Measurements from ENCODE around the gene ZSCAN25. TPM values are rescaled to one million over a fixed set of nuclear protein-coding genes. Genes with fewer than 3 reads are reported as not detected.

The ZSCAN25 gene
- total RNA-seq, 2 donors from 2014 or later: 12.7 to 25.7 TPM

DNA sequence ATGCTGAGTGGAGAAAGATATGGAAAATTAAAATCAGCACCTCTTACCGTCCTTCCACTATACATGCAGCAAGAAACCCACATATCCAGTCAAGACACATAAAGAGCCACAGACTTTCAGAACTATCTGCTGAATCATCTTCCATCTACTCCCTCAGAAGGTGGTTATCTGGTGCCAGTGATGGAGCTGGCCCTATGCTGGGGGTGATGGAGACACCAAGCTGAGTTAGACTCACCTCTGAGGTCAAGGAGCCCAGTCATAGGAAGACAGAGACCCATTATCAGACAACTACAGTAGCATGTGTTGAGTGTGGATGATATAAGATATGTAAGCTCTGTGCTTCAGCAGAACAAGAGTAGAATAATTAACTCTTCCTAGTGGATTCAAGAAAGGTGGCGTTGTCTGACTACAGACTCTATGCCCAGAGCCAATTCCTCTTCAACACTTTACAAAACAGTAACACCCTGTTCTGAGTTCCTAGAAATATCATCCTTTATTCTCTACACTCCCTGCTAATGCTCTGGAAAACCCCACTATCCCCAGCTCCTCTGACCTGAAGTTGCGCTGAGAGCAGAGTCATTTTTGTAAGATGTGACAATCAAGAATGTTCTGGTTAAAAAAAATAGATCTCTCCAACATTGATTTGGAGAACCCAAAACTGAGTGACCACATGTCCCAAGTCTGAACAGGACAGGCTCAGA lies 48.7 kb downstream of the ZSCAN25 start:
- 99% methylated on average over 3 of the region's 3 CpGs for WGBS, 2 donors
- no peak for TF ChIP-seq POLR2A (IDR thresholded peaks at IDR 0.05)
- TF ChIP-seq, protein P1, sequence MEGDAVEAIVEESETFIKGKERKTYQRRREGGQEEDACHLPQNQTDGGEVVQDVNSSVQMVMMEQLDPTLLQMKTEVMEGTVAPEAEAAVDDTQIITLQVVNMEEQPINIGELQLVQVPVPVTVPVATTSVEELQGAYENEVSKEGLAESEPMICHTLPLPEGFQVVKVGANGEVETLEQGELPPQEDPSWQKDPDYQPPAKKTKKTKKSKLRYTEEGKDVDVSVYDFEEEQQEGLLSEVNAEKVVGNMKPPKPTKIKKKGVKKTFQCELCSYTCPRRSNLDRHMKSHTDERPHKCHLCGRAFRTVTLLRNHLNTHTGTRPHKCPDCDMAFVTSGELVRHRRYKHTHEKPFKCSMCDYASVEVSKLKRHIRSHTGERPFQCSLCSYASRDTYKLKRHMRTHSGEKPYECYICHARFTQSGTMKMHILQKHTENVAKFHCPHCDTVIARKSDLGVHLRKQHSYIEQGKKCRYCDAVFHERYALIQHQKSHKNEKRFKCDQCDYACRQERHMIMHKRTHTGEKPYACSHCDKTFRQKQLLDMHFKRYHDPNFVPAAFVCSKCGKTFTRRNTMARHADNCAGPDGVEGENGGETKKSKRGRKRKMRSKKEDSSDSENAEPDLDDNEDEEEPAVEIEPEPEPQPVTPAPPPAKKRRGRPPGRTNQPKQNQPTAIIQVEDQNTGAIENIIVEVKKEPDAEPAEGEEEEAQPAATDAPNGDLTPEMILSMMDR (IDR thresholded peaks at IDR 0.05): no peak
- H3K27ac ChIP-seq: no peak overlapping the region
- H3K4me3 ChIP-seq: no peak overlapping the region
- peaks cover 32 to 39% of the 10 kb centered on the region in 2 donors for H3K36me3 ChIP-seq (replicated peaks in 1 of 2; ENCODE audit: insufficient read depth in 1 of 2, low read depth in 2 of 2)
- DNase-seq (no peak), ATAC-seq (no peak)
- intact Hi-C loops (cut with DNase I): no loop called here
- H3K27me3 ChIP-seq: no peaks in the 10 kb centered on the region
- H3K4me1 ChIP-seq: no peaks in the 10 kb centered on the region
- H3K9me3 ChIP-seq: no peaks in the 10 kb centered on the region

DNA sequence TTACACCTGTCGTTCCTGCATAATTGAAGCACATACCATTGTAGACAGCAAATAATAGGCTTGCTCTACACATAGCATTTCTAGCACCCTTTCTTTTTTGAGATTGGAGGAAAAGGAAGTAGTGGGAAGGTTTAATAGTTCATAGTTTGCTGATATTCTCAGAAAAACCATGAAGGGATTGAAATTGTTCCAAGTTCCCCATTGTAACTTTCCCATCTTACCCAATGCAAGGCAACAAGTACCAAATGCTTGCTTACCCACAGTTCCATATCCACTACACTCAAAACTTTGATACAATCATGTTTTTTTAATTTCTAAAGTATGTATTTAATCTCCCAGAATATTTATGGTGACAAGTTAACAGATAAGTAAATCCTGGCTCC lies 49.3 kb downstream of the ZSCAN25 start:
- no peak overlapping the region for H3K4me3 ChIP-seq
- no peak overlapping the region for H3K27ac ChIP-seq
- no peak for ATAC-seq
- no peaks in the 10 kb centered on the region for H3K27me3 ChIP-seq
- no peaks in the 10 kb centered on the region for H3K4me1 ChIP-seq
- no peaks in the 10 kb centered on the region for H3K9me3 ChIP-seq
- intact Hi-C loops (cut with DNase I): no loop called here
- DNase-seq: no peak
- H3K36me3 ChIP-seq (replicated peaks in 1 of 2; ENCODE audit: insufficient read depth in 1 of 2, low read depth in 2 of 2): peaks cover 29 to 34% of the 10 kb centered on the region in 2 donors
- TF ChIP-seq, protein P1 (IDR thresholded peaks at IDR 0.05): no peak
- TF ChIP-seq POLR2A (IDR thresholded peaks at IDR 0.05): no peak
- 82 to 83% methylated on average over 1 of the region's 1 CpG for WGBS, 2 donors

DNA sequence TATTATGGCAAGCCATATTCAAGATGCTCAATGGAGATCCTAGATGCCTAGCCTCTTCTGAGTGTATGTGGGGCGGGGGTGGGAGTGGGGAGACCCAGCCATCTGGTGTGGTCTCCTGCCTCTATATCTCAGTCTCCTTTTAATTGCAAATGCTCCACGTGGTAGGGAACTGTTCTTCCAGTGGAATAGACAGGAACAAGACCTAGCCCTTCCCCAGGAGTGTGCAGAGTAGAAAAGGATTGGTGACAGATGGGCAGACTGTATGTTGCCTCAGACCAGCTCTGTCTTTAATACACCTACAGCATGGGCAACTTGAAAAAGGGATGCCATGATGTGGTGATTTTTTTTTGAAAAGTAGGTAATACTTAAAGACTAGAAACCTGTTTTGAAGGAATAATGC lies 50.4 kb downstream of the ZSCAN25 start:
- Histone ChIP-seq H3K9me3 (no peaks in the 10 kb centered on the region), H3K27me3 (no peaks in the 10 kb centered on the region), H3K4me1 (no peaks in the 10 kb centered on the region), H3K36me3 (replicated peaks in 1 of 2; ENCODE audit: insufficient read depth in 1 of 2, low read depth in 2 of 2) (peaks cover 27 to 31% of the 10 kb centered on the region in 2 donors), H3K4me3 (no peak overlapping the region), H3K27ac (no peak overlapping the region)
- ATAC-seq: no peak
- intact Hi-C loops (cut with DNase I): no loop called here
- TF ChIP-seq, protein P1 (IDR thresholded peaks at IDR 0.05): no peak
- no peak for TF ChIP-seq POLR2A (IDR thresholded peaks at IDR 0.05)
- 58 to 77% methylated on average over 2 of the region's 2 CpGs for WGBS, 2 donors
- no peak for DNase-seq

DNA sequence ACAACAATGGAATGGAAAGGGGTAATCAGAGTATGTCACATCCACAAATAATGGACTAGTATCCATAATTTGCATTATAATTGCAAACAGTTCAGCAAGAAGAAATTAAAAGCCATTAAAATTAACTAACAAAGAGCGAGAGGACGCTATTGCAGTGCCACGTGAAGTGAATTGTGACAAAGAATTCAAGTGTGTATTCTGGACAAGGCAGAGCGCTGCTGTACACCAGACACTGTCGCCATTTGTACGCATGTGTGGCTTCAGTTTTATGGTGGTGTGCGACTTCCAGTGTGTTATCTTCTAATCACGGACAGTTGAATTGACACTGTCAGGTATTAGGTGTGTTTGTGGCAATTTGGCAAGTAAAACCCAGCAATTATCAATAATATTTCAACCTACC lies 51.8 kb downstream of the ZSCAN25 start:
- H3K4me1 ChIP-seq: no peaks in the 10 kb centered on the region
- intact Hi-C loops (cut with DNase I): no loop called here
- H3K27me3 ChIP-seq: no peaks in the 10 kb centered on the region
- 93 to 95% methylated on average over 8 of the region's 8 CpGs for WGBS, 2 donors
- H3K9me3 ChIP-seq: no peaks in the 10 kb centered on the region
- ATAC-seq (no peak), DNase-seq (no peak)
- H3K27ac ChIP-seq: no peak overlapping the region
- H3K4me3 ChIP-seq: no peak overlapping the region
- TF ChIP-seq, protein P1 (IDR thresholded peaks at IDR 0.05): no peak
- peak in 1 of 3 donors; percentile 5 for TF ChIP-seq POLR2A (IDR thresholded peaks at IDR 0.05)
- H3K36me3 ChIP-seq (replicated peaks in 1 of 2; ENCODE audit: insufficient read depth in 1 of 2, low read depth in 2 of 2): peaks cover 24 to 25% of the 10 kb centered on the region in 2 donors

DNA sequence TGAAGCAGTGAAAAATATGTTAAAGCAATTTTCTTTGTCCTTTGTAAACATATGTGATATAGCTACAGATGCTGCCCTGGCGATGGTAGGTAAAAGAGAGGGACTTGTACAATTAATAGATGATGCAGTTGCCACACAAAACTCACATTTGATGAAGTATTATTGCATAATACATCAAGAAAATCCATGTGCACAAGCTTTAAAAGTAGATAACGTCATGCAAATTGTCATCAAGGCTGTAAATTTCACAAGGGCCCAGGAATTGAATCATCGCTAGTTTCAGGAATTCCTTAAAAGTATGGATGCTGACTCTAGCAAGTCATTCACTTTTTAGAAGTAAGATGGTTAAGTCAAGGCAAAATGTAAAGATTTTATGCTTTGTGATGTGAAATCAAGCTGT lies 53.0 kb downstream of the ZSCAN25 start:
- intact Hi-C loops (cut with DNase I): no loop called here
- WGBS, 2 donors: 91 to 93% methylated on average over 3 of the region's 3 CpGs
- H3K4me1 ChIP-seq: peaks cover 5% of the 10 kb centered on the region
- ATAC-seq: no peak
- no peaks in the 10 kb centered on the region for H3K9me3 ChIP-seq
- no peak overlapping the region for H3K4me3 ChIP-seq
- H3K27me3 ChIP-seq: no peaks in the 10 kb centered on the region
- TF ChIP-seq, protein P1 (IDR thresholded peaks at IDR 0.05): no peak
- H3K36me3 ChIP-seq (replicated peaks in 1 of 2; ENCODE audit: insufficient read depth in 1 of 2, low read depth in 2 of 2): peaks cover 19 to 25% of the 10 kb centered on the region in 2 donors
- no peak overlapping the region for H3K27ac ChIP-seq
- DNase-seq: no peak
